ENCODE data around the gene SYCN.
"Not testable (repeated sequence)": the region's sequence is repeated elsewhere in the genome, so short reads cannot be mapped to it uniquely, and the experiment has no call there.

The SYCN gene

GRCh38 chr19:39224910-39225309 lies 20.8 kb upstream of the SYCN start:
- DNase-seq (ENCODE audit: low spot score), result no peak

GRCh38 chr19:39223703-39224279 lies 19.7 kb upstream of the SYCN start:
- no peak for DNase-seq (ENCODE audit: low spot score)

- not testable (repeated sequence) for DNase-seq (ENCODE audit: low spot score)
These were observed 15.0 kb upstream of the SYCN start for GRCh38 chr19:39219108-39219507.

- no peak for DNase-seq (ENCODE audit: low spot score)
These were observed 14.4 kb upstream of the SYCN start for GRCh38 chr19:39218230-39219007.

- no peak for DNase-seq (ENCODE audit: low spot score)
These were observed 13.0 kb upstream of the SYCN start for GRCh38 chr19:39217094-39217493.

- not testable (repeated sequence) for DNase-seq (ENCODE audit: low spot score)
These were observed 11.3 kb upstream of the SYCN start for GRCh38 chr19:39215323-39215722.

GRCh38 chr19:39212375-39212742 lies 8.3 kb upstream of the SYCN start:
- DNase-seq (ENCODE audit: low spot score), result no peak

GRCh38 chr19:39211731-39212374 lies 7.8 kb upstream of the SYCN start:
- no peak for DNase-seq (ENCODE audit: low spot score)

- no peak for DNase-seq (ENCODE audit: low spot score)
These were observed 5.1 kb upstream of the SYCN start for GRCh38 chr19:39209196-39209595.

- no peak for DNase-seq (ENCODE audit: low spot score)
These were observed 4.2 kb upstream of the SYCN start for GRCh38 chr19:39208175-39208795.

- no peak for DNase-seq (ENCODE audit: low spot score)
These were observed 3.3 kb upstream of the SYCN start for GRCh38 chr19:39207293-39207836.

- no peak for DNase-seq (ENCODE audit: low spot score)
These were observed 2.1 kb upstream of the SYCN start for GRCh38 chr19:39206122-39206521.

GRCh38 chr19:39205449-39205764 lies 1.3 kb upstream of the SYCN start:
- no peak for DNase-seq (ENCODE audit: low spot score)

- DNase-seq (ENCODE audit: low spot score), result no peak
These were observed 1.1 kb downstream of the SYCN start for GRCh38 chr19:39202998-39203355.

- DNase-seq (ENCODE audit: low spot score), result no peak
These were observed 3.3 kb downstream of the SYCN start for GRCh38 chr19:39200803-39201115.

- DNase-seq (ENCODE audit: low spot score), result no peak
These were observed 3.8 kb downstream of the SYCN start for GRCh38 chr19:39200066-39200802.

- DNase-seq (ENCODE audit: low spot score), result no peak
These were observed 5.0 kb downstream of the SYCN start for GRCh38 chr19:39199025-39199424.

- no peak for DNase-seq (ENCODE audit: low spot score)
These were observed 6.3 kb downstream of the SYCN start for GRCh38 chr19:39197808-39198207.

- DNase-seq (ENCODE audit: low spot score), result no peak
These were observed 7.1 kb downstream of the SYCN start, which contains the start of gene NCCRP1 for GRCh38 chr19:39196860-39197562. TSS of gene NCCRP1 (plus strand) at chr19:39196964. CDS start at chr19:39196983, 19 bp downstream.

- no peak for DNase-seq (ENCODE audit: low spot score)
These were observed 7.7 kb downstream of the SYCN start for GRCh38 chr19:39196320-39196719.

GRCh38 chr19:39195755-39196154 lies 8.3 kb downstream of the SYCN start:
- no peak for DNase-seq (ENCODE audit: low spot score)
